ENCODE data around the gene SYNPR. TPM values are rescaled to one million over a fixed set of nuclear protein-coding genes. Genes with fewer than 3 reads are reported as not detected.

Gene SYNPR
- total RNA-seq, 1 experiment from 2014 or later, result not detected

- intact Hi-C loops (cut with micrococcal nuclease), result no loop called here
These were observed 76.1 kb downstream of the SYNPR start for GRCh38 chr3:63354160-63354559.

GRCh38 chr3:63355809-63356208 lies 77.7 kb downstream of the SYNPR start:
- no peaks in the 10 kb centered on the region for H3F3A ChIP-seq (ENCODE audit: low read length, unreplicated experiment)

More at GRCh38 chr3:63354160-63354559, 76.1 kb downstream of the SYNPR start:
- H3K4me3 ChIP-seq (ENCODE audit: low read length), result no peak overlapping the region
- H3K9ac ChIP-seq (ENCODE audit: low read length), result no peak overlapping the region
- H3F3A ChIP-seq (ENCODE audit: low read length, unreplicated experiment), result no peaks in the 10 kb centered on the region
- H3K36me3 ChIP-seq (ENCODE audit: low read depth, low read length), result no peaks in the 10 kb centered on the region
- ATAC-seq, result no peak
- CTCF ChIA-PET, result no interaction called here
- H3K79me2 ChIP-seq (ENCODE audit: low read length), result no peaks in the 10 kb centered on the region
- no peaks in the 10 kb centered on the region for H3K9me3 ChIP-seq (ENCODE audit: low read length)
- POLR2A ChIA-PET (ENCODE audit: unreplicated experiment), result no interaction called here
- DNase-seq, result peak; percentile 37
- TF ChIP-seq CTCF (conservative IDR thresholded peaks at IDR 0.05; ENCODE audit: low read depth, low read length) (no peak), EZH2phosphoT487 (IDR thresholded peaks at IDR 0.05; ENCODE audit: borderline replicate concordance, low read length) (no peak), EZH2 (IDR thresholded peaks at IDR 0.05; ENCODE audit: low read length, unreplicated experiment) (no peak)
- H4K20me1 ChIP-seq (ENCODE audit: low read length), result no peaks in the 10 kb centered on the region
- BruUV-seq (replicated peaks), result no TSS peak
- no peak overlapping the region for H3K4me2 ChIP-seq (ENCODE audit: low read length)
- H2AFZ ChIP-seq (ENCODE audit: low read length), result no peak overlapping the region
- peaks cover 10% of the 10 kb centered on the region; the same call in 1 of the 2 replicates for H3K27me3 ChIP-seq (ENCODE audit: low read length)
- no peaks in the 10 kb centered on the region for H3K9me2 ChIP-seq (replicated peaks; ENCODE audit: low read length)
- peaks cover 11% of the 10 kb centered on the region; the same call in 1 of the 2 replicates for H3K4me1 ChIP-seq (ENCODE audit: insufficient read depth, low read length)
- no peak overlapping the region for H3K27ac ChIP-seq (ENCODE audit: low read length)

More at GRCh38 chr3:63355809-63356208, 77.7 kb downstream of the SYNPR start:
- DNase-seq (no peak), ATAC-seq (no peak)
- H3K9me2 ChIP-seq (replicated peaks; ENCODE audit: low read length), result no peaks in the 10 kb centered on the region
- no peaks in the 10 kb centered on the region for H4K20me1 ChIP-seq (ENCODE audit: low read length)
- H3K27me3 ChIP-seq (ENCODE audit: low read length), result peaks cover 10% of the 10 kb centered on the region; the same call in 1 of the 2 replicates
- H3K4me3 ChIP-seq (ENCODE audit: low read length), result no peak overlapping the region
- CTCF ChIA-PET, result no interaction called here
- no peak overlapping the region for H3K9ac ChIP-seq (ENCODE audit: low read length)
- H3K27ac ChIP-seq (ENCODE audit: low read length), result no peak overlapping the region
- H2AFZ ChIP-seq (ENCODE audit: low read length), result no peak overlapping the region
- TF ChIP-seq EZH2 (IDR thresholded peaks at IDR 0.05; ENCODE audit: low read length, unreplicated experiment) (no peak), CTCF (conservative IDR thresholded peaks at IDR 0.05; ENCODE audit: low read depth, low read length) (no peak), EZH2phosphoT487 (IDR thresholded peaks at IDR 0.05; ENCODE audit: borderline replicate concordance, low read length) (no peak)
- H3K4me1 ChIP-seq (ENCODE audit: insufficient read depth, low read length), result peaks cover 11% of the 10 kb centered on the region; the same call in 1 of the 2 replicates
- H3K79me2 ChIP-seq (ENCODE audit: low read length), result no peaks in the 10 kb centered on the region
- intact Hi-C loops (cut with micrococcal nuclease), result no loop called here
- H3K4me2 ChIP-seq (ENCODE audit: low read length), result no peak overlapping the region
- no peaks in the 10 kb centered on the region for H3K9me3 ChIP-seq (ENCODE audit: low read length)
- H3K36me3 ChIP-seq (ENCODE audit: low read depth, low read length), result no peaks in the 10 kb centered on the region
- no TSS peak for BruUV-seq (replicated peaks)
- POLR2A ChIA-PET (ENCODE audit: unreplicated experiment), result no interaction called here

Data from PC-3 (cell line).